Heart left ventricle (tissue), 13 donors: ENCODE data around the gene PITPNM1.

Experiments
- POLR2A ChIP-seq, 2 donors: fragments of 450-650 bp; IDR thresholded peaks; one replicate each; pipeline ENCODE4 v1.6.1; 2017; ENCODE audit warnings: antibody characterized with exemption in 2 of 2, mild to moderate bottlenecking in 2 of 2, moderate library complexity in 2 of 2
- TF ChIP-seq, protein P1 (sequence below), 12 donors: fragments of 200-600 bp; sonication (generic) in 4 of 12; IDR thresholded peaks; one replicate each; pipeline versions ENCODE4 v1.5.0 to v1.8.0; 2018 to 2022; ENCODE audit warnings: antibody characterized with exemption in 12 of 12, mild to moderate bottlenecking in 5 of 12
- donor health status: ischemic (EF 13 %, LVEDD 7.1; RV severe dilation, severe dysfunction).
- donor health status: DM: no; HTN: yes; CAD: no.
- donor health status: DM: no; HTN: no; CAD: no.
- donor health status: ischemic (EF 25% LVEDD 6.9; RV normal size, moderate dysfunction).
- donor health status: ischemic (EF 25% LVEDD 5.7; RV mildly dilated, moderate dysfunction).
- donor health status: ischemic (EF 35%, LVEDD 5.7; RV mildly dilated, moderate dysfunction).
- donor health status: nonischemic (EF 11% LVEDD 7.7; RV severe dilation, severe dysfunction).
- donor health status: DM: yes; HTN: yes; CAD: no.
- donor health status: PGD.
- donor health status: ischemic (EF 29% LVEDD 5.4; RV normal size, mild dysfunction).
- donor health status: nonischemic (EF 23%, LVEDD 6.1; RV moderate dilation, normal function).

DNA sequence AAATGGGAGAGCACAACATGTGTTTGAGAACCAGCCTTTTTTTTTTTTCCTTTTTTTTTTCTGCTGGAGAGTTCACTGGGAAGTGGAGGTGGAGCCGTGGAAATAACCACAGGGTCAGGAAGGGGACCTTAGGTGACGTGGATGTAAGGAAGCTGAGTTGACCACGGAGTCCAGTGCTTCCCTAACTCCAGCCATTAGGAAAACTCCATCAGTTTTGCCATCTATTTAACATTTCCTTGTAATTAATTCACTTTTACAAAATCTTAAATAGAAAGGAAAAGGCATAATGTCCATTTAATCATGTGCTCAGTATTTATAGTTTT is 4.8 kb upstream of the PITPNM1 start:
- TF ChIP-seq, protein P1, sequence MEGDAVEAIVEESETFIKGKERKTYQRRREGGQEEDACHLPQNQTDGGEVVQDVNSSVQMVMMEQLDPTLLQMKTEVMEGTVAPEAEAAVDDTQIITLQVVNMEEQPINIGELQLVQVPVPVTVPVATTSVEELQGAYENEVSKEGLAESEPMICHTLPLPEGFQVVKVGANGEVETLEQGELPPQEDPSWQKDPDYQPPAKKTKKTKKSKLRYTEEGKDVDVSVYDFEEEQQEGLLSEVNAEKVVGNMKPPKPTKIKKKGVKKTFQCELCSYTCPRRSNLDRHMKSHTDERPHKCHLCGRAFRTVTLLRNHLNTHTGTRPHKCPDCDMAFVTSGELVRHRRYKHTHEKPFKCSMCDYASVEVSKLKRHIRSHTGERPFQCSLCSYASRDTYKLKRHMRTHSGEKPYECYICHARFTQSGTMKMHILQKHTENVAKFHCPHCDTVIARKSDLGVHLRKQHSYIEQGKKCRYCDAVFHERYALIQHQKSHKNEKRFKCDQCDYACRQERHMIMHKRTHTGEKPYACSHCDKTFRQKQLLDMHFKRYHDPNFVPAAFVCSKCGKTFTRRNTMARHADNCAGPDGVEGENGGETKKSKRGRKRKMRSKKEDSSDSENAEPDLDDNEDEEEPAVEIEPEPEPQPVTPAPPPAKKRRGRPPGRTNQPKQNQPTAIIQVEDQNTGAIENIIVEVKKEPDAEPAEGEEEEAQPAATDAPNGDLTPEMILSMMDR (IDR thresholded peaks at IDR 0.05), result no peak
- TF ChIP-seq POLR2A (IDR thresholded peaks at IDR 0.05), result no peak
